Fibroblast of pulmonary artery (primary cell): Measurements from ENCODE around the gene PDGFRB.

Experiments
- DNase-seq: peaks from one replicate; pipeline ENCODE4 v3.0.0-alpha.2; 2010; ENCODE audit warnings: low read depth
- H3K4me3 ChIP-seq: replicated peaks from 2 replicates; pipeline ENCODE4 v1.5.1; 2011; ENCODE audit warnings: low read depth, mild to moderate bottlenecking, control low read depth, low read length, moderate library complexity
- TF ChIP-seq, protein P1 (sequence below): IDR thresholded peaks from 2 replicates; pipeline ENCODE4 v1.5.1; 2011; ENCODE audit warnings: mild to moderate bottlenecking, control low read depth, low read length, inconsistent platforms; ENCODE audit errors: missing control alignments

Gene PDGFRB

DNA sequence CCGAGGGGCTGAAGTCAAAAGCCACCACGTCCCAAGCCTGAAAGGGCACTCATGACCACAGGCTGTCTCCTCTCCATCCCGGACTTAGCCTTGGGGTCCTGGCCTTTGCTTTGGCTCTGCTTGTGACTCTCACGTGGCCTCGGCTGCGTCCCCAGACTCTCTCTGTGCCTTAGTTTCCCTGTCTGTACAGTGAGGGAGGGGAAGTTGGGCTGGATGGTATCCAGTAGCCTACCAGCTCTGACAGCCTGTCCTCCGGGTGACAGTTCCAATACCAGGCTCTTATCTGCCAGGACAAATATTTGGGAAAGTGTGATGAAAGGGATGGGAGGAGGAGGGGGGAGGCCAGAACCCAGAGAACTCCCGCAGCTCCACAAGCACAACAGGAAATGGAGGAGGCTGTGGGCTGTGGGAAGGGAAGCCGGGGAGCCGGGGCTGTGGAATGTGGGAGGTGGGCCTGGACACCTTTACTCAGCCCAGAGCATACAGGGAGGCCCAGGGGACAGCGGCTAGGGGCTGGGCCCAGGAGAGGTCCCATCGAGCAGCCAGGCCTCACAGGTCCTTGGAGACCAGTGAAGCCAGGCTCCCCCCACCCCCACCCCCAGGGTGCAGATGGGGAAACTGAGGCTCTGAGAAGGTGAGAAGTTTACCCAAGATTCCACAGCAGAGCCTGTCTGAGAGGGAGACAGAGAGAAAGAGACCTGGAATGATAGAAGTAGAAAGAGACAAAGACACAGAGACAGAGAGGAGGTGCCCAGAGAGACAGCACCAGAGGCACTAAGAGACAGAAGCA is 18.3 kb downstream of the PDGFRB start:
- TF ChIP-seq, protein P1, sequence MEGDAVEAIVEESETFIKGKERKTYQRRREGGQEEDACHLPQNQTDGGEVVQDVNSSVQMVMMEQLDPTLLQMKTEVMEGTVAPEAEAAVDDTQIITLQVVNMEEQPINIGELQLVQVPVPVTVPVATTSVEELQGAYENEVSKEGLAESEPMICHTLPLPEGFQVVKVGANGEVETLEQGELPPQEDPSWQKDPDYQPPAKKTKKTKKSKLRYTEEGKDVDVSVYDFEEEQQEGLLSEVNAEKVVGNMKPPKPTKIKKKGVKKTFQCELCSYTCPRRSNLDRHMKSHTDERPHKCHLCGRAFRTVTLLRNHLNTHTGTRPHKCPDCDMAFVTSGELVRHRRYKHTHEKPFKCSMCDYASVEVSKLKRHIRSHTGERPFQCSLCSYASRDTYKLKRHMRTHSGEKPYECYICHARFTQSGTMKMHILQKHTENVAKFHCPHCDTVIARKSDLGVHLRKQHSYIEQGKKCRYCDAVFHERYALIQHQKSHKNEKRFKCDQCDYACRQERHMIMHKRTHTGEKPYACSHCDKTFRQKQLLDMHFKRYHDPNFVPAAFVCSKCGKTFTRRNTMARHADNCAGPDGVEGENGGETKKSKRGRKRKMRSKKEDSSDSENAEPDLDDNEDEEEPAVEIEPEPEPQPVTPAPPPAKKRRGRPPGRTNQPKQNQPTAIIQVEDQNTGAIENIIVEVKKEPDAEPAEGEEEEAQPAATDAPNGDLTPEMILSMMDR: no peak
- DNase-seq: peak; percentile 81
- no peak overlapping the region for H3K4me3 ChIP-seq

DNA sequence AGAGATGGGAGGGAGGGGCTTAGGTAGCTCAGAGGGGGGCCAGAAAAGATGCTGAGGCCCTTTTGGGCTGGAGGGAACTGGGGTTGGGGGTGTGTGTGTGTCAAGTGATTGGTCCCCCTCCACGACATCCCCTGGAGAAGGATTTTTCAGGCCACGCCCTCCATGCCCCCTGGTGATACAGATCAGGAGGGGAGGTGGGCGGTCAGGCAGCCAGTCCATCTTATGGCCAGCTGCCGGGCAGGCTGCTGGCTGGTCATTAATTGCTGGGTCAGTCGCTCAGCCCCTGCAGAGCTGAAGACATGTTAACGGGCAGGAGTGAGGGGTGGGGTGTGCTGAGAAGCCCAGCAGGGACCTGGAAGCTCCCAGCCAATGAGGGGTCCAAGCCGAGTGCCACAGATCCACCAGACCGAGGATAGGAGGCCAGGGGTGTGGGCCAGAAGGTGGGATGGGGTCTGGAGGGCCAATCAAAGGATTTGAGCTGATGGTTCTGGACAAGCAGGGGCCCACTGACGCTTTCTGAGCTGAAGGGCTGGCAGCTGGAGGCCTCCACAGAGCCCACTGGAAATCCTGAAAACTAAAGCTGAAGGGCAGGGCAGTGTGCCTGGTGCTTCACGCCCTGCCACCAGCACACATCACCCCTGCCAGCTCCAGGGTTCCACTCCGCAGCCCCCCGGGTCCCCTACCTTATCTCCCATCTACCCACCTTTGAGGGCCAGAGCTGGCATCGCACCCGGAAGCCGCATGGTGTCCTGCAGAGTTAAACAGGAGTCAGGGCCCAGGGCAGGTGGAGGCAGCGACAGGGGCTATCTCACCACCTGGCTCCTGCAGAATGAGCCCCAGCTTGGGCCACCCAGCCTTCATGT is 19.1 kb downstream of the PDGFRB start:
- no peak overlapping the region for H3K4me3 ChIP-seq
- TF ChIP-seq, protein P1: no peak
- no peak for DNase-seq

DNA sequence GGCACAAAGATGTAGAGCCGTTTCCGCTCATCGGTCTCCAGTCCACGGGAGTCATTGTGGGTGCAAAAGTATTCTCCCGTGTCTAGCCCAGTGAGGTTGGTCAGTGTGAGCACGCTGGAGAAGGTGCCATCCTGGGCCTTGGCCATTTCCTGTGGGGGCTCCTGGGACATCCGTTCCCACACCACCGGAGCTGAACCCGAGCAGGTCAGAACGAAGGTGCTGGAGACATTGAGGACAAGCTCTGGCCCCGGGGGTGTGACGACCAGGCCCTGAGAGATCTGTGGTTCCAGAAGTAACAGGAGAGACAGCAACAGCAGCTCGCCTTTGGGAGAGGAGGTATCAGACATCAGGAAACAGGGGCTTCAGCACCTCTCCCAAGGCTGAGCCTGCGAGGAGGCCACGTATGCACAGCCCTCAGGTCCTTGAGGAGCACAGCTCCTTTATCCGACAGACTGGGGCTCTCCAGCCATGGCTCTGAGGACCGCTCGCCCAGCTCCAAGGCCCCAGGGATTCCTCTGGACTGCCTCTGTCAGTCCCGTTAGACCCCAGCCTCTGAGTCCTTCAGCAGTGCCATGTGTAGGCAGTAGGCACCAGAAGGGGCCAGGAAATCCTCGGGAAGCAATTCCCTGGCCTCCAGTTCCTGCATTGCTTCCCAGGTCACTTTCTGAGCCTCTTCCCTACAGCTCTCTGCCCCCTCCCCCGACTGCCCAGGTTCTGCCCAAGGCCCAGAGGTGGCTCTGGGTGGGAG is 19.9 kb downstream of the PDGFRB start:
- DNase-seq: no peak
- H3K4me3 ChIP-seq: no peak overlapping the region
- TF ChIP-seq, protein P1: no peak

DNA sequence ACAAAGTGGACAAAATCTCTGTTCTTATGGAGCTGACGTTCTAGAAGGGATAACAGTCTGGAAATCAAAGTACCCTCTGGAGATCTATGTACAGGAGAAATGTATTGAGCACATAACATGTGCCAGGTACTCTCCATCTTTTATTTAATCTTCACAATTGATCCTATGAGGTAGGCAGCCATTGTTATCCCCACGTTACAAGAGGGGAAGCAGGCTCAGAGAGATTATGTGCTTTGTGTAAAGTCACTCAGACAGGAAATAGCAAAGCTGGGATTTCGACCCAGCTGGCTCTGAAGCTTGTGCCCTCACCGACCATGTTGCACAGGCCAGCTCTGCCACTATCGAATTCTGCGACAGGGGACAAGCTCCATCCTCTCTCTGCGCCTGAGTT is 21.5 kb downstream of the PDGFRB start:
- TF ChIP-seq, protein P1: no peak
- DNase-seq: no peak
- H3K4me3 ChIP-seq: no peak overlapping the region

DNA sequence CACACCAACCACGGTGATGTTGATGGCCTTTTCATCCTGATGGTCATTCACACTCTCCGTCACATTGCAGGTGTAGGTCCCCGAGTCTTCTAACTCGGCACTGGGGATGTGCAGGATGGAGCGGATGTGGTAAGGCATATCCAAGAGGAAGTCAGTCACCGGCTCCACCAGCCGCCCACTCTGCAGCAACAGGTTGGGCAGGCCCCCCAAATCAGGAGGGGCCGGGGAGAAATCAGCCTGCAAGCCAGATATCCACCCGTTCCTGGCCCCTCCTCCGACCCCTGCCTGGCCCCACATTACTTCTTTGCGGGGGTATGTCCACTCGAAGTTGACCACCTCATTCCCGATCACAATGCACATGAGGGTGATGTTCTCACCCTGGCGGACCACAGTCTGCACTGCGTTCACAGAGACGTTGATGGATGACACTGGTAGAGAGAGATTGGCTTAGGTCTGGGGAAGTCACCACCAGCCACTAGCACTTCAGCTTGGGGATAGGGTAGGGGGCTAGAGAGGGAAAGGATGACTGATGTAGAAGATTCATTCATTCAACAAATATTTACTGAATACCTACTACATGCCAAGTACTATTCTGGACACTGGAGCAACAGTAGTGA is 22.0 kb downstream of the PDGFRB start:
- TF ChIP-seq, protein P1: no peak
- no peak for DNase-seq
- H3K4me3 ChIP-seq: no peak overlapping the region

DNA sequence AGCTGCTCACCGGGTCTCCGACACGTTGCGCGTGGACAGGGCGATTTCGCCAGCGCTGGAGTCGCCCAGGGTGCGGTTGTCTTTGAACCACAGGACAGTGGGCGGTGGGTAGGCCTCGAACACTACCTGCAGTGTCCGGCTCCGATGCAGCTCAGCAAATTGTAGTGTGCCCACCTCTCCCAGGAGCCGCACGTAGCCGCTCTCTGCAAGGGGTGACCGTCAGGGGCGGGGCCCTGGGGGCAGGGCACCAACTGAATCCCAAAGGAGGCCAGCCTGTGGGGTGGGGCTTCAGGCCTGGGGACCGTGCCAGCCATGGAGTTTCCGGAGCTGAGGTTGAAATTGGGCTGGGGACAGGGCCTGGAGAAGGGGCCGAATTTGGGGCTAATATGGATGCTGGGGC is 22.9 kb downstream of the PDGFRB start:
- H3K4me3 ChIP-seq: no peak overlapping the region
- DNase-seq: no peak
- TF ChIP-seq, protein P1: no peak
